IMR-90 (cell line): Measurements from ENCODE around the gene RPL37. TPM values are rescaled to one million over a fixed set of nuclear protein-coding genes. Genes with fewer than 3 reads are reported as not detected.
A peak's percentile ranks its signal among the peaks of the same experiment; 100 is the strongest.

Experiments
- ATAC-seq: fragments of 200-7000 bp; cut with Tn5 transposase; 2 replicates; pipeline ENCODE4 v1.9.1; 2020; ENCODE audit warnings: low read depth, mild to moderate bottlenecking, moderate library complexity
- BruUV-seq: library from RNA; stranded (reverse); fragments of 400-500 nt; replicated peaks from 2 replicates; lab custom pipeline; 2021; lab: Mats Ljungman, UMichigan
- CTCF ChIA-PET: fragments of 300-600 bp; formaldehyde crosslinking; extraction: SDS; loops from one replicate; lab custom pipeline; 2021; ENCODE audit warnings: antibody characterized with exemption; lab: Yijun Ruan, JAX
- POLR2A ChIA-PET: fragments of 300-600 bp; sonication (Branson Sonifier 250); formaldehyde crosslinking; loops from one replicate; lab custom pipeline; 2022; ENCODE audit warnings: antibody characterized with exemption; ENCODE audit not compliant: unreplicated experiment; lab: Charles Lee
- DNase-seq: peaks from one replicate; pipeline ENCODE4 v3.0.0; 2013
- H2AFZ ChIP-seq: replicated peaks from 2 replicates; pipeline ENCODE3; 2013; ENCODE audit warnings: low read length, mild to moderate bottlenecking; ENCODE audit not compliant: poor library complexity
- H2AK5ac ChIP-seq: 2 replicates; pipeline ENCODE4 v1.6.1; 2013; ENCODE audit warnings: low read depth, low read length, inconsistent platforms
- H2AK9ac ChIP-seq: replicated peaks from 2 replicates; pipeline ENCODE3; 2013; ENCODE audit warnings: mild to moderate bottlenecking, low read depth, low read length, moderate library complexity; ENCODE audit not compliant: poor library complexity
- H2BK120ac ChIP-seq: 2 replicates; pipeline ENCODE4 v1.6.1; 2013; ENCODE audit warnings: low read depth, low read length, inconsistent platforms
- H2BK15ac ChIP-seq: 3 replicates; pipeline ENCODE4 v1.6.1; 2013; ENCODE audit warnings: low read depth, low read length, inconsistent platforms
- H2BK20ac ChIP-seq: 2 replicates; pipeline ENCODE4 v1.6.1; 2013; ENCODE audit warnings: low read depth, mild to moderate bottlenecking, inconsistent platforms, low read length, moderate library complexity
- H2BK5ac ChIP-seq: 2 replicates; pipeline ENCODE4 v1.6.1; 2013; ENCODE audit warnings: mild to moderate bottlenecking, low read depth, low read length, inconsistent platforms; ENCODE audit not compliant: poor library complexity, severe bottlenecking
- H3K14ac ChIP-seq: replicated peaks from 2 replicates; pipeline ENCODE4 v1.6.1; 2013; ENCODE audit warnings: low read depth, low read length, inconsistent platforms
- H3K18ac ChIP-seq: 2 replicates; pipeline ENCODE4 v1.6.1; 2013; ENCODE audit warnings: low read depth, low read length, control low read depth
- H3K23ac ChIP-seq: 2 replicates; pipeline ENCODE4 v1.6.1; 2013; ENCODE audit warnings: low read depth, low read length, inconsistent platforms
- H3K27ac ChIP-seq: 2 replicates; pipeline ENCODE4 v1.5.1; 2013; ENCODE audit warnings: mild to moderate bottlenecking, control low read depth, low read length; ENCODE audit not compliant: insufficient read depth
- H3K27me3 ChIP-seq: 2 replicates; pipeline ENCODE4 v1.6.1; 2013; ENCODE audit warnings: low read length; ENCODE audit not compliant: control insufficient read depth, insufficient read depth
- H3K36me3 ChIP-seq: 2 replicates; pipeline ENCODE4 v1.6.1; 2013; ENCODE audit warnings: low read length, mixed read lengths; ENCODE audit not compliant: control insufficient read depth, insufficient read depth
- H3K4ac ChIP-seq: 2 replicates; pipeline ENCODE4 v1.6.1; 2013; ENCODE audit warnings: low read depth, low read length, inconsistent platforms
- H3K4me1 ChIP-seq: 2 replicates; pipeline ENCODE4 v1.6.1; 2013; ENCODE audit warnings: low read length, mixed read lengths; ENCODE audit not compliant: control insufficient read depth, insufficient read depth
- H3K4me2 ChIP-seq: 2 replicates; pipeline ENCODE4 v1.6.1; 2013; ENCODE audit warnings: low read depth, mild to moderate bottlenecking, control low read depth, low read length, moderate library complexity
- H3K4me3 ChIP-seq: 2 replicates; pipeline ENCODE4 v1.5.1; 2013; ENCODE audit warnings: low read depth, mild to moderate bottlenecking, control low read depth, low read length, moderate library complexity; ENCODE audit not compliant: insufficient read depth
- H3K56ac ChIP-seq: 2 replicates; pipeline ENCODE4 v1.6.1; 2013; ENCODE audit warnings: low read length, inconsistent platforms; ENCODE audit not compliant: insufficient read depth; ENCODE audit errors: extremely low read depth
- H3K79me1 ChIP-seq, 2 experiments: 2 replicates each; pipeline ENCODE4 v1.6.1; 2013; ENCODE audit warnings: low read length in 2 of 2, inconsistent platforms in 1 of 2, low read depth in 1 of 2
- H3K9ac ChIP-seq: 2 replicates; pipeline ENCODE4 v1.6.1; 2013; ENCODE audit warnings: low read depth, low read length, control low read depth
- H3K9me1 ChIP-seq: 2 replicates; pipeline ENCODE4 v1.6.1; 2013; ENCODE audit warnings: low read length, inconsistent platforms; ENCODE audit not compliant: insufficient read depth
- H3K9me3 ChIP-seq: 2 replicates; pipeline ENCODE4 v1.6.1; 2013; ENCODE audit warnings: low read length; ENCODE audit not compliant: control insufficient read depth, insufficient read depth
- H4K20me1 ChIP-seq: 2 replicates; pipeline ENCODE4 v1.6.1; 2013; ENCODE audit warnings: low read length, inconsistent platforms; ENCODE audit not compliant: insufficient read depth
- H4K5ac ChIP-seq: 2 replicates; pipeline ENCODE4 v1.6.1; 2013; ENCODE audit warnings: mild to moderate bottlenecking, low read depth, low read length, control low read depth
- H4K8ac ChIP-seq, 2 experiments: 2 replicates each; pipeline ENCODE4 v1.6.1; 2013; ENCODE audit warnings: low read depth in 2 of 2, low read length in 2 of 2, control low read depth in 1 of 2, inconsistent platforms in 1 of 2
- H4K91ac ChIP-seq: 2 replicates; pipeline ENCODE4 v1.6.1; 2013; ENCODE audit warnings: low read depth, low read length, inconsistent platforms; ENCODE audit not compliant: insufficient read depth
- CEBPB ChIP-seq: IDR thresholded peaks from 2 replicates; pipeline ENCODE4 v1.6.1; 2012; ENCODE audit warnings: low read depth, low read length, improper control_type of control experiment
- NFE2L2 ChIP-seq: fragments of 150-350 bp; IDR thresholded peaks from 2 replicates; pipeline ENCODE4 v1.6.1; 2016; ENCODE audit warnings: low read depth, mild to moderate bottlenecking, low read length
- RAD21 ChIP-seq: IDR thresholded peaks from 2 replicates; pipeline ENCODE4 v1.6.1; 2012; ENCODE audit warnings: low read length, improper control_type of control experiment
- SMC3 ChIP-seq: fragments of 150-350 bp; IDR thresholded peaks from 2 replicates; pipeline ENCODE4 v1.6.1; 2016; ENCODE audit warnings: low read depth, mild to moderate bottlenecking, antibody characterized with exemption, low read length, moderate library complexity
- WGBS, 2 experiments: methylation state at CpG; one replicate each; pipeline versions ENCODE4 v1.1.5 to v1.1.7; 2013; ENCODE audit warnings: missing lambda C conversion rate in 2 of 2; ENCODE audit not compliant: insufficient read length in 1 of 2; ENCODE audit errors: extremely low coverage in 2 of 2; 5-methylcytosine and 5-hydroxymethylcytosine counted together
- dilution Hi-C: fragments of 300-500 bp; cut with HindIII; formaldehyde crosslinking; loops from one replicate; pipeline ENCODE4 v1.14.3; 2018; ENCODE audit warnings: low sequenced_read_pairs; ENCODE audit not compliant: unreplicated experiment
- in situ Hi-C: fragments of 300-500 bp; cut with MboI; formaldehyde crosslinking; loops from 3 replicates; pipeline ENCODE4 v1.14.3; 2019; ENCODE audit warnings: low sequenced_read_pairs, inconsistent platforms, mixed read lengths
- intact Hi-C: fragments of 100-400 bp; cut with micrococcal nuclease; formaldehyde crosslinking; loops from 2 replicates; pipeline ENCODE4 v1.10.0; 2022
- polyA plus RNA-seq, 3 experiments: library from polyadenylated mRNA; depleted of rRNA; stranded (reverse); fragments of >200 nt; gene quantifications; 2 replicates each; pipeline ENCODE4 v1.2.3, GENCODE V29; 2012; ENCODE audit warnings: low replicate concordance in 1 of 3
- total RNA-seq: library from RNA; depleted of rRNA; stranded (reverse); fragments of >200 nt; gene quantifications from 2 replicates; pipeline ENCODE4 v1.2.3, GENCODE V29; 2012
- TF ChIP-seq, protein P1 (sequence below): conservative IDR thresholded peaks from 2 replicates; pipeline ENCODE4 v1.5.1; 2012; ENCODE audit warnings: mild to moderate bottlenecking, low read depth, low read length, improper control_type of control experiment

Gene RPL37
- total and polyA plus RNA-seq, 2 of the 4 experiments (the other 2 are of a cell fraction): 35.3 to 294 TPM

DNA sequence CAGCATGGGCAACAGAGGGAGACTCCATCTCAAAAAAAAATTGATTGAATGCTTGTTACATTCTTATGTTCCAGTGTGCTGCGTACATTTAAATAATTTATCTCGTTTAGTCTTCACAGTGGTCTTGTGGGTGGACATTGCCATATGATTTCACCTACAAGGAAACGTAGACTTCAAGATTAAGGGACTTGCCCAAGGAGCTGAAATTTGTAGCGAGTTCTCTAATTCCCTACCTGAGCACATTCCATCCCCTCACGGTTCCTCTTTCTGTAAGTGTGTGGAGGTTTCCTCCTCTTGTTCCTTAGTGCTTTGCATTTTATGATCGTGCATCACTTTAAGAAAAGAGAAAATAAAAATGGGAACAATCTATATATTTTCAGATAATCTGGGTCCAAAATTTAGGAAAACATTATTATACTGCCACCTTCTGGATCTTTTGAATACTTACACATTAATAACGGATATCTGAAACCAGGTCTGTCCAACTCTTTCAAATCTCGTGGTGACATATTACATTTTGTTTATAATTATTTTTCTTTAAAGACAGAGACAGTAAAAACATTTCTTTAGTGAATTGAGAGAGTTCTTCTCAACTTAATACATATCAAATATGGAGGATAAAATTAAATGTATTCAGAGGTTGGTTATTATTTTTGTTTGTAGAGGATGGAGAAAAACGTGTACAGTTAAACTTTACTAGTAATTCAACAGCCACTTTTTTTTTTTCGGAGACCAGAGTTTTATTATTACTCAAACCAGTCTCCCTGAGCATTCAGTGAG lies 44.3 kb upstream of the RPL37 start:
- Histone ChIP-seq H2AK9ac (no peak overlapping the region), H2BK5ac (no peak overlapping the region), H2AFZ (peak overlapping the region; percentile 69), H4K91ac (no peak overlapping the region), H3K4me2 (peak overlapping the region; percentile 70; the same call in 1 of the 2 replicates), H3K4ac (no peak overlapping the region), H3K36me3 (no peaks in the 10 kb centered on the region), H3K14ac (no peak overlapping the region), H4K8ac (peak overlapping the region in 1 of 2 experiments; percentile 6; a peak in 1 of 4 replicates), H2BK15ac (no peak overlapping the region), H4K20me1 (no peaks in the 10 kb centered on the region), H3K79me1 (no peaks in the 10 kb centered on the region), H3K4me3 (no peak overlapping the region), H3K27me3 (no peaks in the 10 kb centered on the region; the same call in 1 of the 2 replicates), H4K5ac (no peak overlapping the region), H3K18ac (no peak overlapping the region), H3K23ac (no peak overlapping the region), H3K27ac (no peak overlapping the region), H3K56ac (no peak overlapping the region), H3K9ac (no peak overlapping the region), H3K9me1 (no peaks in the 10 kb centered on the region), H3K4me1 (no peaks in the 10 kb centered on the region), H2BK120ac (no peak overlapping the region), H2BK20ac (no peak overlapping the region), H3K9me3 (peaks cover 7% of the 10 kb centered on the region), H2AK5ac (no peak overlapping the region)
- TF ChIP-seq NFE2L2: no peak
- TF ChIP-seq, protein P1, sequence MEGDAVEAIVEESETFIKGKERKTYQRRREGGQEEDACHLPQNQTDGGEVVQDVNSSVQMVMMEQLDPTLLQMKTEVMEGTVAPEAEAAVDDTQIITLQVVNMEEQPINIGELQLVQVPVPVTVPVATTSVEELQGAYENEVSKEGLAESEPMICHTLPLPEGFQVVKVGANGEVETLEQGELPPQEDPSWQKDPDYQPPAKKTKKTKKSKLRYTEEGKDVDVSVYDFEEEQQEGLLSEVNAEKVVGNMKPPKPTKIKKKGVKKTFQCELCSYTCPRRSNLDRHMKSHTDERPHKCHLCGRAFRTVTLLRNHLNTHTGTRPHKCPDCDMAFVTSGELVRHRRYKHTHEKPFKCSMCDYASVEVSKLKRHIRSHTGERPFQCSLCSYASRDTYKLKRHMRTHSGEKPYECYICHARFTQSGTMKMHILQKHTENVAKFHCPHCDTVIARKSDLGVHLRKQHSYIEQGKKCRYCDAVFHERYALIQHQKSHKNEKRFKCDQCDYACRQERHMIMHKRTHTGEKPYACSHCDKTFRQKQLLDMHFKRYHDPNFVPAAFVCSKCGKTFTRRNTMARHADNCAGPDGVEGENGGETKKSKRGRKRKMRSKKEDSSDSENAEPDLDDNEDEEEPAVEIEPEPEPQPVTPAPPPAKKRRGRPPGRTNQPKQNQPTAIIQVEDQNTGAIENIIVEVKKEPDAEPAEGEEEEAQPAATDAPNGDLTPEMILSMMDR: peak; percentile 60
- TF ChIP-seq CEBPB: no peak
- TF ChIP-seq SMC3: peak; percentile 56; the same call in 1 of the 2 replicates
- peak; percentile 61 for TF ChIP-seq RAD21
- DNase-seq: peak; percentile 45
- peak; percentile 79 for ATAC-seq
- in situ Hi-C loops (loop anchor here (10.0 kb wide), 2 partner anchors 935 to 1295 kb away; no protein-coding TSS in a partner anchor), intact Hi-C loops (loop anchor here (1.0 to 10.0 kb wide), 5 partner anchors 37 to 1302 kb away; partner anchors contain the start of genes CARD6 and TTC33), dilution Hi-C loops (no loop called here)
- BruUV-seq: no TSS peak
- ChIA-PET POLR2A (no interaction called here), CTCF (interaction anchor here (0.6 to 1.0 kb wide), 2 partner anchors 17 to 1301 kb away, joined by 3 read pairs; no protein-coding TSS in a partner anchor)
- no CpG with 5 or more reads among the region's 10 CpGs for WGBS, 2 experiments
